ENCODE measurements around the gene TMEM132C. TPM values are rescaled to one million over a fixed set of nuclear protein-coding genes. Genes with fewer than 3 reads are reported as not detected.

TMEM132C gene
- total RNA-seq, 1 experiment from 2014 or later: not detected

DNA sequence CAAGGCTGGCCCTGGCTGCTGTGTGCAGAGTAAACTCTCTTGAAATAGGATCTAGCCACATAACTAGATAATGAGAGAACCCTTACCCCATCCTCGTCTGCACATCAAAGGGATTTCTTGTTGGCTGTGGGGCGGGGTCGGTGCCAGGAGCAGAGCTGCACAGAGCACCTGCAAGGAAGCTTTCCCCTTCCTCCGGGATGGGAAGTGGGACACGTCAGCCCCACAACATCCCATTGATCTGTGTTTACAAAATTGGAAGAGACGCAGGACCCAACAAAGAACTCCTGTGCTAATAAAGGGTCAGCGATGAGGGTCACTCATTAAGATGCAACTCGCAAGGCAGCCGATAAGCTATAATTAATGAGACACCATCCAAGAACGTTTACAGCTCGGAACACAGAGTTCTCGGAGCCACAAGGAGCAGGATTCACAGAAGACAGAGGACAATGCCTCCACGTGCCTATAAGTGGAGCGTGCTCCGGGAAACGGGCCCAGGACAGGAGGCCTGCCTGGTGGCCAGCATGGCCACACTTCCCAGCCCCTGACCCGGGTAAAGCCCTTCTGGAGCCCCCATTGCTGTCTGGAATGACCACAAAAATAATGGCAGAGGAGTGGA is 385.3 kb downstream of the TMEM132C start:
- no peak for TF ChIP-seq CTCF (IDR thresholded peaks at IDR 0.05; ENCODE audit: unreplicated experiment)
- ChIA-PET CTCF (interaction anchor here (0.7 kb wide), 1 partner anchor 57 kb away, joined by 3 read pairs; no protein-coding TSS in a partner anchor), POLR2A (no interaction called here)
- no TSS peak for BruUV-seq (replicated peaks)
- no peak overlapping the region for H3K27ac Mint-ChIP-seq (ENCODE audit: low read depth, unreplicated experiment)
- no peaks in the 10 kb centered on the region for H3K4me1 Mint-ChIP-seq (ENCODE audit: insufficient read depth, unreplicated experiment)
- no peaks in the 10 kb centered on the region for H3K27me3 Mint-ChIP-seq (ENCODE audit: insufficient read depth, unreplicated experiment)
- H3K9me3 Mint-ChIP-seq (ENCODE audit: unreplicated experiment): peaks cover 41% of the 10 kb centered on the region
- intact Hi-C loops (cut with micrococcal nuclease): no loop called here
- no peak overlapping the region for H3K4me3 Mint-ChIP-seq (ENCODE audit: unreplicated experiment)
- no peak for DNase-seq (ENCODE audit: unreplicated experiment)
- no peaks in the 10 kb centered on the region for H3K36me3 Mint-ChIP-seq (ENCODE audit: insufficient read depth, unreplicated experiment)

DNA sequence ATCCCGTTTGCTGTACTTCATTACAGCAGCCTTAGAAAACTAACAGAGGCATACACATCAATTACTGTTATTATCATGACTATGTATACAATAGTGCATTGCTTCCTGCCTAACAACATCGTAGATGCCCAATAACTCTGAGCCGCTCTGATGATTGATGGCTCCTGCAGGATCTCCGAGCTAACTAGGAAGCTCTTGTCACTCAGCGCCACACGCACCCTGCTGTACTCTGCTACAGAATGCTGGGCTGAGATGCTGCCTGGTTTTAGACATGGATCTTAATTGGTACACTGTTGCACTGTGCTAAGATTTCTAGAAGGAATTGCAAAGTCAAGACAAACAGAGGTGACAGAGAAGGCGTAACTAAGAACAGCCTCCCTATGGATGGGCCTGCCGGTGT is 387.5 kb downstream of the TMEM132C start:
- intact Hi-C loops (cut with micrococcal nuclease): no loop called here
- Mint-ChIP-seq H3K27me3 (ENCODE audit: insufficient read depth, unreplicated experiment) (no peaks in the 10 kb centered on the region), H3K36me3 (ENCODE audit: insufficient read depth, unreplicated experiment) (no peaks in the 10 kb centered on the region), H3K9me3 (ENCODE audit: unreplicated experiment) (peaks cover 42% of the 10 kb centered on the region), H3K4me3 (ENCODE audit: unreplicated experiment) (no peak overlapping the region), H3K27ac (ENCODE audit: low read depth, unreplicated experiment) (no peak overlapping the region), H3K4me1 (ENCODE audit: insufficient read depth, unreplicated experiment) (no peaks in the 10 kb centered on the region)
- POLR2A ChIA-PET: no interaction called here
- CTCF ChIA-PET: no interaction called here
- TF ChIP-seq CTCF (IDR thresholded peaks at IDR 0.05; ENCODE audit: unreplicated experiment): no peak
- no peak for DNase-seq (ENCODE audit: unreplicated experiment)
- BruUV-seq (replicated peaks): no TSS peak

DNA sequence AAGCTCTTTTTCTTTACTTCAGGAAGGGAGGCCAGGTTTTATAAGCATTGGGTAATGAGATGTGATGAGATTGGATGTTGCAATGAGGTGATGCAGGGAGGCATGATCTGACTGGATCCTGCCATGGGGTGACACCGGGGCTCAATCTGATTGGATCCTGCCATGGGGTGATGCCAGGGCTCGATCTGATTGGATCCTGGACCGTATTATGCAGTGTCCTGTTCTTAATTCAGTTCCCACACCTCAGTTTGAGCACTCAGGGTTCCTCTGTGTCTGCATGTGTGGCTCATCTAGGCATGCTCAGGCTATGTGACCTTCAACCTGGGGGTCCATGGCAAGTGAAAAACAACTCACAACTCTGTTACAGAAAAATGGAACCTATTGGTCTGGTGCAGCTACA is 390.4 kb downstream of the TMEM132C start:
- DNase-seq (ENCODE audit: unreplicated experiment): no peak
- CTCF ChIA-PET: no interaction called here
- H3K4me1 Mint-ChIP-seq (ENCODE audit: insufficient read depth, unreplicated experiment): no peaks in the 10 kb centered on the region
- no peak for TF ChIP-seq CTCF (IDR thresholded peaks at IDR 0.05; ENCODE audit: unreplicated experiment)
- intact Hi-C loops (cut with micrococcal nuclease): no loop called here
- no peak overlapping the region for H3K4me3 Mint-ChIP-seq (ENCODE audit: unreplicated experiment)
- BruUV-seq (replicated peaks): no TSS peak
- peaks cover 60% of the 10 kb centered on the region for H3K9me3 Mint-ChIP-seq (ENCODE audit: unreplicated experiment)
- no peaks in the 10 kb centered on the region for H3K36me3 Mint-ChIP-seq (ENCODE audit: insufficient read depth, unreplicated experiment)
- no peaks in the 10 kb centered on the region for H3K27me3 Mint-ChIP-seq (ENCODE audit: insufficient read depth, unreplicated experiment)
- POLR2A ChIA-PET: no interaction called here
- no peak overlapping the region for H3K27ac Mint-ChIP-seq (ENCODE audit: low read depth, unreplicated experiment)

- no peak for DNase-seq (ENCODE audit: unreplicated experiment)
- ChIA-PET CTCF (no interaction called here), POLR2A (no interaction called here)
- no peaks in the 10 kb centered on the region for H3K4me1 Mint-ChIP-seq (ENCODE audit: insufficient read depth, unreplicated experiment)
- no peaks in the 10 kb centered on the region for H3K36me3 Mint-ChIP-seq (ENCODE audit: insufficient read depth, unreplicated experiment)
- no peak overlapping the region for H3K4me3 Mint-ChIP-seq (ENCODE audit: unreplicated experiment)
- no peak for TF ChIP-seq CTCF (IDR thresholded peaks at IDR 0.05; ENCODE audit: unreplicated experiment)
- BruUV-seq (replicated peaks): no TSS peak
- H3K27ac Mint-ChIP-seq (ENCODE audit: low read depth, unreplicated experiment): no peak overlapping the region
- intact Hi-C loops (cut with micrococcal nuclease): no loop called here
- H3K27me3 Mint-ChIP-seq (ENCODE audit: insufficient read depth, unreplicated experiment): no peaks in the 10 kb centered on the region
- peaks cover 56% of the 10 kb centered on the region for H3K9me3 Mint-ChIP-seq (ENCODE audit: unreplicated experiment)
Measured at GRCh38 chr12:128660532-128661225, 393.7 kb downstream of the TMEM132C start.
